A549 (cell line): Measurements from ENCODE around the gene RNF167.

Source experiments
- EP300 ChIP-seq, 2 experiments: fragments of >200 bp; sonication (Bioruptor Twin); formaldehyde crosslinking; IDR thresholded peaks; 2 replicates in 1 of 2; 3 replicates in 1 of 2; pipeline ENCODE4 v1.6.1; 2016 to 2017
- FOSB ChIP-seq: fragments of 250-450 bp; sonication (Bioruptor Pico); IDR thresholded peaks from 2 replicates; pipeline ENCODE4 v1.5.0; 2020; ENCODE audit warnings: mild to moderate bottlenecking, moderate library complexity
- HDAC2 ChIP-seq: fragments of 200-600 bp; sonication (generic); IDR thresholded peaks from 2 replicates; pipeline ENCODE4 v1.6.1; 2016
- JUNB ChIP-seq: fragments of >200 bp; sonication (Bioruptor Twin); formaldehyde crosslinking; IDR thresholded peaks from 2 replicates; pipeline ENCODE4 v1.6.1; 2016
- MYC ChIP-seq: IDR thresholded peaks from 2 replicates; pipeline ENCODE4 v1.6.1; 2012; ENCODE audit warnings: mild to moderate bottlenecking, inconsistent platforms, low read length, improper control_type of control experiment, borderline replicate concordance
- POLR2A ChIP-seq: IDR thresholded peaks from 2 replicates; pipeline ENCODE4 v1.6.1; 2012; ENCODE audit warnings: mild to moderate bottlenecking, low read length
- RFX5 ChIP-seq: fragments of 450-650 bp; IDR thresholded peaks from 2 replicates; pipeline ENCODE4 v1.7.1; 2014; ENCODE audit warnings: antibody characterized with exemption, mild to moderate bottlenecking, moderate library complexity
- TF ChIP-seq, protein P1 (sequence below): fragments of >200 bp; sonication (Bioruptor Twin); formaldehyde crosslinking; IDR thresholded peaks from 3 replicates; pipeline ENCODE4 v1.5.1; 2016

DNA sequence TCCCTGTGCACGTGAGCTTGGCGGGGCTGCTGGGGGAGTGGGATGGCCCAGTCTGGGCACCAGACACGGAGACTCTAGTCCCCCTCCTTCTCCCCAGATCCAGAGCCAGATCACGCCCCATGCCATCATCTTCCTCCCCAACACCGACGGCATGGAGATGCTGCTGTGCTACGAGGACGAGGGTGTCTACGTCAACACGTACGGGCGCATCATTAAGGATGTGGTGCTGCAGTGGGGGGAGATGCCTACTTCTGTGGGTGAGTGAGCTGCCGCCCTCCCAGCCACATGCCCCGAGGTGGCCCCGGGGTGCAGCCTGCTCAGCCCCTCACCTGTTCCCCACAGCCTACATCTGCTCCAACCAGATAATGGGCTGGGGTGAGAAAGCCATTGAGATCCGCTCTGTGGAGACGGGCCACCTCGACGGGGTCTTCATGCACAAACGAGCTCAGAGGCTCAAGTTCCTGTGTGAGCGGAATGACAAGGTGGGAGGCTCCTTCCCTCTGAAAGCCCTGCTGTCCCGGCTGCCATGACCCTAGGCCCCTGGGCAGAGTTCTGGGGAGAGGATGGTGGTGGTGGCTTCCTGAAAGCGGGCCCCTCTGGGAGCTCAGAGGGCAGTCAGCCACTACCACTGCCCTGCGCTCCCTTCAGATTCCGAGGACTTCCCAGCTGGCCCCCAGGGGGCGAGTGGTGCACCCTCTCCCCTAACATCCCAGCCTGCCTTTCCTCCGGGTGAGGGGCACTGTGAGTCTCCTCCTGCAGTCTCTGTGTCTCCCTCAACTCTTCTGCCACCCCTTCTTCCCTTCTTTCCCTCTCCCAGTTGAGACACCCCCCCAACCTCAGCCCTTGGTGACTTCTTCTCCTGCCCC is 43.5 kb upstream of the RNF167 start:
- TF ChIP-seq HDAC2 (no peak), POLR2A (no peak), FOSB (CRISPR knock-in tag) (no peak), RFX5 (no peak), JUNB (no peak), EP300 (IDR thresholded peaks at IDR 0.05) (no peak), MYC (no peak)
- TF ChIP-seq, protein P1, sequence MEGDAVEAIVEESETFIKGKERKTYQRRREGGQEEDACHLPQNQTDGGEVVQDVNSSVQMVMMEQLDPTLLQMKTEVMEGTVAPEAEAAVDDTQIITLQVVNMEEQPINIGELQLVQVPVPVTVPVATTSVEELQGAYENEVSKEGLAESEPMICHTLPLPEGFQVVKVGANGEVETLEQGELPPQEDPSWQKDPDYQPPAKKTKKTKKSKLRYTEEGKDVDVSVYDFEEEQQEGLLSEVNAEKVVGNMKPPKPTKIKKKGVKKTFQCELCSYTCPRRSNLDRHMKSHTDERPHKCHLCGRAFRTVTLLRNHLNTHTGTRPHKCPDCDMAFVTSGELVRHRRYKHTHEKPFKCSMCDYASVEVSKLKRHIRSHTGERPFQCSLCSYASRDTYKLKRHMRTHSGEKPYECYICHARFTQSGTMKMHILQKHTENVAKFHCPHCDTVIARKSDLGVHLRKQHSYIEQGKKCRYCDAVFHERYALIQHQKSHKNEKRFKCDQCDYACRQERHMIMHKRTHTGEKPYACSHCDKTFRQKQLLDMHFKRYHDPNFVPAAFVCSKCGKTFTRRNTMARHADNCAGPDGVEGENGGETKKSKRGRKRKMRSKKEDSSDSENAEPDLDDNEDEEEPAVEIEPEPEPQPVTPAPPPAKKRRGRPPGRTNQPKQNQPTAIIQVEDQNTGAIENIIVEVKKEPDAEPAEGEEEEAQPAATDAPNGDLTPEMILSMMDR, result no peak
